ENCODE measurements around the gene CSAD. TPM values are rescaled to one million over a fixed set of nuclear protein-coding genes. Genes with fewer than 3 reads are reported as not detected.

The CSAD gene
- total RNA-seq, 1 donor: 9.4 TPM

GRCh38 chr12:53201177-53201541 is 20.4 kb upstream of the CSAD start:
- peak overlapping the region; percentile 33 for H3K27ac ChIP-seq (ENCODE audit: low read depth, low read length)
- peak; percentile 95 for DNase-seq (ENCODE audit: insufficient read length, low spot score, missing footprints)
- H3K36me3 ChIP-seq (ENCODE audit: insufficient read depth, low read length): no peaks in the 10 kb centered on the region
- peak overlapping the region; percentile 56 for H2AFZ ChIP-seq (ENCODE audit: low read length)
- no peaks in the 10 kb centered on the region for H3K27me3 ChIP-seq (ENCODE audit: insufficient read depth, low read length)
- no peaks in the 10 kb centered on the region for H3K9me3 ChIP-seq (ENCODE audit: low read depth, low read length)
- TF ChIP-seq, protein P1, sequence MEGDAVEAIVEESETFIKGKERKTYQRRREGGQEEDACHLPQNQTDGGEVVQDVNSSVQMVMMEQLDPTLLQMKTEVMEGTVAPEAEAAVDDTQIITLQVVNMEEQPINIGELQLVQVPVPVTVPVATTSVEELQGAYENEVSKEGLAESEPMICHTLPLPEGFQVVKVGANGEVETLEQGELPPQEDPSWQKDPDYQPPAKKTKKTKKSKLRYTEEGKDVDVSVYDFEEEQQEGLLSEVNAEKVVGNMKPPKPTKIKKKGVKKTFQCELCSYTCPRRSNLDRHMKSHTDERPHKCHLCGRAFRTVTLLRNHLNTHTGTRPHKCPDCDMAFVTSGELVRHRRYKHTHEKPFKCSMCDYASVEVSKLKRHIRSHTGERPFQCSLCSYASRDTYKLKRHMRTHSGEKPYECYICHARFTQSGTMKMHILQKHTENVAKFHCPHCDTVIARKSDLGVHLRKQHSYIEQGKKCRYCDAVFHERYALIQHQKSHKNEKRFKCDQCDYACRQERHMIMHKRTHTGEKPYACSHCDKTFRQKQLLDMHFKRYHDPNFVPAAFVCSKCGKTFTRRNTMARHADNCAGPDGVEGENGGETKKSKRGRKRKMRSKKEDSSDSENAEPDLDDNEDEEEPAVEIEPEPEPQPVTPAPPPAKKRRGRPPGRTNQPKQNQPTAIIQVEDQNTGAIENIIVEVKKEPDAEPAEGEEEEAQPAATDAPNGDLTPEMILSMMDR (IDR thresholded peaks at IDR 0.05; ENCODE audit: extremely low read depth, low read depth, low read length): no peak
- H3K4me2 ChIP-seq (ENCODE audit: insufficient read depth, low read length): peak overlapping the region; percentile 36
- peaks cover 21% of the 10 kb centered on the region for H3K4me1 ChIP-seq (ENCODE audit: insufficient read depth, low read length)
- no peak overlapping the region for H3K4me3 ChIP-seq (ENCODE audit: insufficient read depth, low read length)
- no peaks in the 10 kb centered on the region for H3K79me2 ChIP-seq (ENCODE audit: insufficient read depth, low read length)
- H4K20me1 ChIP-seq (ENCODE audit: insufficient read depth, low read length): no peaks in the 10 kb centered on the region

GRCh38 chr12:53200458-53201176 is 19.9 kb upstream of the CSAD start:
- Histone ChIP-seq H3K4me1 (ENCODE audit: insufficient read depth, low read length) (peaks cover 18% of the 10 kb centered on the region), H3K4me3 (ENCODE audit: insufficient read depth, low read length) (no peak overlapping the region), H4K20me1 (ENCODE audit: insufficient read depth, low read length) (no peaks in the 10 kb centered on the region), H2AFZ (ENCODE audit: low read length) (peak overlapping the region; percentile 56), H3K9me3 (ENCODE audit: low read depth, low read length) (no peaks in the 10 kb centered on the region), H3K4me2 (ENCODE audit: insufficient read depth, low read length) (peak overlapping the region; percentile 36), H3K27me3 (ENCODE audit: insufficient read depth, low read length) (no peaks in the 10 kb centered on the region), H3K79me2 (ENCODE audit: insufficient read depth, low read length) (no peaks in the 10 kb centered on the region), H3K27ac (ENCODE audit: low read depth, low read length) (peak overlapping the region; percentile 33), H3K36me3 (ENCODE audit: insufficient read depth, low read length) (no peaks in the 10 kb centered on the region)
- TF ChIP-seq, protein P1 (IDR thresholded peaks at IDR 0.05; ENCODE audit: extremely low read depth, low read depth, low read length): no peak
- peak; percentile 32 for DNase-seq (ENCODE audit: insufficient read length, low spot score, missing footprints)

DNA sequence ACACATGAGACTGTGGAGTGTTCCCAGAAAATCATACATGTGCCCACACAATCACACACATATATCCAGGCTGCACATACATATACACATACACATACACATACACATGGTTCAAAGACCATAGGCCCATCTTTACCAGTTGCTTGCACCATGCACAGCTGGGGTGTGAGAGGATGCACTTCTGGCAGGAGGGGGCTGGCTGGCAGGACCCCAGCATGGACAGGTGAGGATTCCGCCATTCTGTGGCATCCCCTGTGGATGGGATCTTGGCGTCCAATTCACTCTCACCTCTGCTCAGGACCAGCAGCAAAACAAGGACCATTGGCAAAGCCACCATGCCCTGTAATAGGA is 19.4 kb upstream of the CSAD start:
- no peaks in the 10 kb centered on the region for H3K27me3 ChIP-seq (ENCODE audit: insufficient read depth, low read length)
- H3K4me3 ChIP-seq (ENCODE audit: insufficient read depth, low read length): no peak overlapping the region
- no peaks in the 10 kb centered on the region for H3K79me2 ChIP-seq (ENCODE audit: insufficient read depth, low read length)
- DNase-seq (ENCODE audit: insufficient read length, low spot score, missing footprints): no peak
- no peaks in the 10 kb centered on the region for H3K9me3 ChIP-seq (ENCODE audit: low read depth, low read length)
- H3K4me1 ChIP-seq (ENCODE audit: insufficient read depth, low read length): peaks cover 13% of the 10 kb centered on the region
- H3K4me2 ChIP-seq (ENCODE audit: insufficient read depth, low read length): no peak overlapping the region
- H2AFZ ChIP-seq (ENCODE audit: low read length): no peak overlapping the region
- TF ChIP-seq, protein P1 (IDR thresholded peaks at IDR 0.05; ENCODE audit: extremely low read depth, low read depth, low read length): no peak
- no peaks in the 10 kb centered on the region for H4K20me1 ChIP-seq (ENCODE audit: insufficient read depth, low read length)
- H3K36me3 ChIP-seq (ENCODE audit: insufficient read depth, low read length): no peaks in the 10 kb centered on the region
- H3K27ac ChIP-seq (ENCODE audit: low read depth, low read length): no peak overlapping the region

DNA sequence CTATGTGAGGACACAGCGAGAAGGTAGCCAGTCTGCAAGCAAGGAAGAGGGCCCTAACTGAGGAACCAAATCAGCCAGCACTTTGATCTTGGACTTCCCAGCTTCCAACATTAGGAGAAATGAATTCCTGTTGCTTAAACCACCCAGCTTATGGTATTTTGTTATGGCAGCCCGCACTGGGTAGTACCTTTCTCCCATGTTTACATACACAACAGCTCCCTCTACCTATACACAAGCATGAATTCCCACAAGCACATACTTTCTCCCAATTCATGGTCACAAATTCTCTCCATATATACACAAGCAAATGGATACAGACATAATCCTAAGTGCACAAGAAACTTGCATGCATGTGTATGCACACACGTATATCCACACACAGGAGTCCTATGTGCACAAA is 19.0 kb upstream of the CSAD start:
- Histone ChIP-seq H3K9me3 (ENCODE audit: low read depth, low read length) (no peaks in the 10 kb centered on the region), H2AFZ (ENCODE audit: low read length) (no peak overlapping the region), H3K4me2 (ENCODE audit: insufficient read depth, low read length) (no peak overlapping the region), H3K4me1 (ENCODE audit: insufficient read depth, low read length) (peaks cover 13% of the 10 kb centered on the region), H3K4me3 (ENCODE audit: insufficient read depth, low read length) (no peak overlapping the region), H3K36me3 (ENCODE audit: insufficient read depth, low read length) (no peaks in the 10 kb centered on the region), H4K20me1 (ENCODE audit: insufficient read depth, low read length) (no peaks in the 10 kb centered on the region), H3K27me3 (ENCODE audit: insufficient read depth, low read length) (no peaks in the 10 kb centered on the region), H3K27ac (ENCODE audit: low read depth, low read length) (no peak overlapping the region), H3K79me2 (ENCODE audit: insufficient read depth, low read length) (no peaks in the 10 kb centered on the region)
- TF ChIP-seq, protein P1 (IDR thresholded peaks at IDR 0.05; ENCODE audit: extremely low read depth, low read depth, low read length): no peak
- peak; percentile 46 for DNase-seq (ENCODE audit: insufficient read length, low spot score, missing footprints)
